Erythroblast (primary cell): ENCODE data around the gene XPNPEP3.

Experiments used
- GATA1 ChIP-seq: IDR thresholded peaks from 2 replicates; pipeline ENCODE4 v1.6.1; 2011; ENCODE audit warnings: low read depth, mild to moderate bottlenecking, control low read depth, low read length, moderate library complexity
- POLR2A ChIP-seq: IDR thresholded peaks from 2 replicates; pipeline ENCODE4 v1.6.1; 2011; ENCODE audit warnings: mild to moderate bottlenecking, low read length

- no peak for TF ChIP-seq POLR2A
- no peak for TF ChIP-seq GATA1
Observed at GRCh38 chr22:40953471-40953870, 96.5 kb downstream of the XPNPEP3 start.
